HG03558 (cell line): ENCODE data around the gene KIF21B.

Experiments used
- ATAC-seq: cut with Tn5 transposase; IDR thresholded peaks from one replicate; pipeline ENCODE4 v1.9.1; 2021; ENCODE audit warnings: moderate number of reproducible peaks; ENCODE audit not compliant: unreplicated experiment; ENCODE audit errors: extremely low read depth

The KIF21B gene

DNA sequence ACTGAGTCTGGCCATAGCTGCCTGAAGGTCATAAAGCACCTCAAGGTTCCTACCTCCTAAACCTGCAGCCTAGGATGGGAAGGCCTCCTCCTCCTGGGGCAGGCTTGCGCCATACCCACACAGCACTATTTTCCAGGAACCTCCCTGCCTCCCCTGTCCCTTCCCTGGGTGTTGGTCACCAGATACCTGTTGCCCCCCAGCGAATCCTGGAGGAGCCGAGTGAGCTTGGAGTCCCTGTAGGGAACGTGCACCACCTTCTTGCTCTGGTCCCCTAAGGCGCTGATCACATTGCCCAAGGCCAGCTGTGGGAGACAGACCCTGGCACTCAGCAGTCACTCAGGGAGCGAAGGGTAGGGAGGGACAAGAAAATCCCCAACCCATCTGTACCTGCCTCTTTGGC lies 19.4 kb downstream of the KIF21B start:
- ATAC-seq: no peak

DNA sequence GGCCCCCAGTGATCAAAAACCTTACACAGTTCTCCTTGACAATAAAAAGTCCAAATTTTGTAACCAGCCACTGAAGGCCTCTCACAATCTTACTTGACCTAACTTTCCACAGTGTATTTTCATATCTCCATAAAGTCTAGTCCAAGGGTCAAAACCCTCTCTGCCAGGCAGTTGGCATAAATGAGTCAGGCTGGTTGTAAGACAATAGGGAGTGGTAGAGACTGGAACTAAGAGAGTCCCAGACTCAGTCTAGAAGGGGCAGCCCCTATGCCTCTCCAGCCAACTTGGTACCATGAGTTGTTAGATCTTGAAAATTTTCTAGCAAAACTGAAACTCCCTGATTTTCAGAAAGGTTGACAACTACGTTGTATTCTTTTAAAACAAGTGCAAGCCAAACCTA lies 21.0 kb downstream of the KIF21B start:
- ATAC-seq: no peak

DNA sequence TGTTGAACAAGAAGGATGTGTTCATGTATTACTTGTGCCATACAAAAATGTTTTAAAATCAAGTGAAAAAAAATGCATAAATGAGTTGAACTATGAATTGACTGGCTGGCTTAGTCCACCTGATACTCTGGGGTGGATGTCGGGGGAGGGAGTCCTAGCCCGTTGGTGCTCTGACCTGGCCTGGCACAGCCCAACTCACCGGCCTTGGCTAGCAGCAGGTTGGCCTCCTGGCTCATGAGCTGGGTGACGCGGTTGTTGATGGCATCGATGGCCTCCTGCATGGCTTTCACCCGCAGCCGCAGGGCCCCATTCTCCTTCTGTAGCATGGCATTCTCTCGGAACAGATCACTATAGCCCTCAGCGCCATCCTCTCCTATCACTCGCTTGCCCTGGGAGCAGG lies 21.6 kb downstream of the KIF21B start:
- no peak for ATAC-seq

DNA sequence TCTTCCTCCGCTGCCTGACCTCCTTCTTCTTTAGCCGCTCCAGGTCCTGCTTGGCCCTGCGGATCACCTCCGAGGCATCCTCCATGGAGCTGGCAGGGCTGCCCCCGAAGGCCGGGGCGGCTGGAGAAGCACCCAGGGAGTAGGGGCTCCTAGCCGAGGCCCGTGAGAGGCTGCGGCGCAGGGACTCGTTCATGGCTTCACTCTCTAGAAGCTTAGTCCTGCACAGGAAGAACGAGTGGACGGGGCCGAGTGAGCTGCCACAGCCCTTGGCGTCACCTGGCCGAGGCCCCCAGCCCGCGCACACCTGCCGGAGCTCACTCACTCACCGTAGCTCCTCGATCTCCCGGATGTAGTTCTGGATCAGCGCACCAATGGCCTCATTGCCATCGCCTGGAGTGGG lies 23.1 kb downstream of the KIF21B start:
- ATAC-seq: no peak

DNA sequence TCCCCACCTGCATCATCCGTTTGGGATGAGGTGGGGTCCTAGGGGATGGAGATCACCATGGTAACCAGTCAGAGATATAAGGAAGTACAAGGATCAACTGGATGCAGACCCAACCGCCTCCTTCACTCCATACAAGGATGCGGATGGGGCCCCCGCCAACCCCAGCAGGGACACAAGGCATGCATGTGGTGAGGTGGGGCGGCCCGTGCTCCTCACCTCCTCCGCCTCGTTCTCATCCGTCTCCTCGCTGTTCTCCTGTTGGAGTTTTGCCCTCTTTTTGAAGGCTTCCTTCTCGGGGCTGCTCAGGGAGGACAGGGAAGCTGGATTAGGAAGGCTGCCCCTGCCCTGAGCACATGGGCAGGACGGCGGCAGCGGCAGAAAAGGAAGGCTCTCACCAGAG lies 23.8 kb downstream of the KIF21B start:
- ATAC-seq: no peak

DNA sequence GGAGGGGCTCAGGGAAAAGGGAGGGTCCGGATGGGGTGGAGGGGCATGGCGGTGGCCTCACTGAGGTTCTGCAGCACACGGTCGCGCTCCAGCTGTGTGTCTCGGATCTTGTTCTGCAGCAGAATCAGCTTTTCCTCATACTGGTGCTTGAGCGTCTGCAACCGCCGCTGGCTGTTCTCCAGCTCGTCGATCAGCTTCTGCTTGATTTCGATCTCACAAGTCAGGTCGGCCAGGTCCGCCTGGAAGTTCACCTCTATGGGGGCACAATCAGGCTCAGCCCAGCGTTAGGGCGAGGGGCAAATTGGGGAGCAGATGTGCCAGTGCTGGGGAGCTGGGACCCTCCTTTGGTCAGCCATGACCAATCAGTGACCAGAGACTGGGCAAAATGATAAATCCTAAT lies 25.2 kb downstream of the KIF21B start:
- no peak for ATAC-seq

- no peak for ATAC-seq
Observed at GRCh38 chr1:200992382-200993048, 31.0 kb downstream of the KIF21B start.

DNA sequence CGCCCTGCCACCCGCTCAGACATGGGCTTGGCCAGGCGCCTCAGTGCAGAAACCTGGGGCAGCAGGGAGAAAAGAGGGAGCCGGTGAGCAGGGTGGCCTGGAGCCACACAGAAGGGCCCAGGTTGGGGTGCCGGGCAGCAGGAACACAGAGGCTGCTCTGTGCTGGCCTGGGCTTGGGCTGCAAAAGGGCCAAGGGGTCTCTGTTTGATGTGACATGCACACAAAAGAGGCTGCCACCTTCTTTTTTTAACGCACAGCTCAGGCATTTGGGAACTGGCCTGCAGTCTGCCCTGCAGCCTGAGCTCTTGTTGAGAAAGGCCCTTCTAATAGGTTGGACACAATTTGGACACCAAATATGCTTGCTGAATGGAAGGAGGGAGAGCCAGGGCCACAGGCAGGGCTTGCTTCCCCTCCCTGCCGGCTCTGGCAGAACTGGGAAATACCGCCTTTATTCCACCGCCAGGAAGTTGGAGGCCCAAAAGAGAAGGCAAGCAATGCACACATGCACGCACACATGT lies 32.4 kb downstream of the KIF21B start:
- ATAC-seq: no peak

- ATAC-seq: no peak
Observed at GRCh38 chr1:200990114-200990513, 33.4 kb downstream of the KIF21B start.

DNA sequence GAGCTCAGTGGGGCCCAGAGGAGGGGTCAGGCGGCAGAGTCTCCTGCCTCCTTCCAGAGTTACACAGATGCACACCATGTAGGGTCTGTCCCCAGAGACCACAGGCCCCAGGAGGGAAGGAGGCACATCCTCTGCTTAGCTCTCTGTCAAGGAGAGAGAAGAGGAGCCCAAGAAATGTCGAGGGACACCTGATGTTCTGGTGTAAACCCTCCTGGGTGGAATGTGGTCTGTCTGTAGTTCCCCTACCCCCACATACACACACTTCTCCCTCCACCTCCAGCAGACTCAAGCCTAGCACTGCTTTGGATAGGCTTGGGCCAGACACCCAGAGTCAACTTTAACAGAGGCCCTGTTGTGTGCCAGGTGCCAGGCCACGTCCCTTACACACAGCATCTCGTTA lies 34.2 kb downstream of the KIF21B start:
- ATAC-seq: no peak

GRCh38 chr1:200988693-200989092 lies 34.8 kb downstream of the KIF21B start:
- ATAC-seq: no peak

GRCh38 chr1:200985481-200985880 lies 38.0 kb downstream of the KIF21B start:
- no peak for ATAC-seq

DNA sequence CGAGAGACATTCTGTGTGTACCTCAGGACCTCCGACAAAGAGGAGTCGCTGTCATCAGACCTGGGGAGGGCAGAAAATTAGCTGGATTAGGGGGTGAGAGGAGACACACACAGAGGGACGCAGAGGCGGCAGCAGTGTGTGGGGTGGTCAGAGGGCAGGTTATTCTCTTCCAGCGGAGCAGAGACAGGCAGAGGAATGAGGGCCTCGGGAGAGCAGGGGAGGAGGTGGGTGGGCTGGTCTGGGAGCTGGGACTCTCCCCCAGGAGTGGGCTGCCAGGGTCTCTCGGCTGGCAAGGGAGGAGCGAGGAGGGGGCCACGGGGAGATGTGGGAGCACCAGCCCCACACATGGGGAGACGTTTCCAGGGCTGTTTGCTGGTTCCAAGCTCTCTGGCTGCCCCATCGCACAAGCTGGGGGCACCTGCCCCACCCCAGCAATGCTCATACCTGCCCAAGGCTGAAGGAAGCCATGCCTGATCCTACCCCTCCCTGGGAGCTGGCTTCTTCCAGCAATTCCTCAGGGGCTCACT lies 40.4 kb downstream of the KIF21B start:
- no peak for ATAC-seq

- ATAC-seq: no peak
Observed at GRCh38 chr1:200982071-200982945, 41.2 kb downstream of the KIF21B start.

DNA sequence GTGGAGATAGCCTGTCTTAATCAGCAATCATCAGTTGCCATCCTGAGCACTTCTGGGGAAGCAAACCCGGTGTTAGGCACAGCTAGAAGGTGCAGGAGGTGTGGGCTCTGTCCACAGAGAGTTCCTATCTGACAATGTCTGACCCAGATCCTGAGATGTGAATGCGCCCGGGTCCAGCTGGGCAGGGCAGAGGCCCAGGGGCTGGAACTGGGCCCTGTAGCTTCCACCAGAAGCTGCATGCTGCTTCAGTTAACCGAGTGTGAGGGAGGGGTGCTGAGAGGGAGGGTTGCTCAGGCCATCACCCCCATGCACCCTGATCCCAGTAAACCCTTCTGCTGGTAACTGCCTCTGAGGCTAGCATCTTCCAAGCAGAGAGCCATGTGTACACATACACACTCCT lies 42.2 kb downstream of the KIF21B start:
- no peak for ATAC-seq

DNA sequence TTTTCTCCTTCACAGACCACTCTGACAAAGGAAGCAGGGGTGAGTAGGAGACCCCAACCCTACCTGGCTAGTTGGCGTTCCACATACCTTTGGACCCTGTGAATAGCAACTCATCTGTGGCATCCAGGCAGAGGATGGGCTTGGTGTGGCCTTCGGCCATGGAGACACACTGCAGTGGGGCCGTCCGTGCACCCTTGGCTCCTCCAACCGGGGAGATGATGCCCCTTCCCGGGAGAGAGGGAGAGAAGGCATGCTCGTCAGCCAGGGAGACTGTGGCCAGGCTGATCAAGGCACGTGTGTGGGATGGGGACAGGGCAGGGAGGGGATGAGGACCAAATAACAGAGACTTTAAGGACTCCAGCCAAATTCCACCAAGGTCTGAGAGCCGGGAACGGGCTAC lies 42.6 kb downstream of the KIF21B start:
- no peak for ATAC-seq

- ATAC-seq: no peak
Observed at GRCh38 chr1:200980452-200980772, 43.1 kb downstream of the KIF21B start.

DNA sequence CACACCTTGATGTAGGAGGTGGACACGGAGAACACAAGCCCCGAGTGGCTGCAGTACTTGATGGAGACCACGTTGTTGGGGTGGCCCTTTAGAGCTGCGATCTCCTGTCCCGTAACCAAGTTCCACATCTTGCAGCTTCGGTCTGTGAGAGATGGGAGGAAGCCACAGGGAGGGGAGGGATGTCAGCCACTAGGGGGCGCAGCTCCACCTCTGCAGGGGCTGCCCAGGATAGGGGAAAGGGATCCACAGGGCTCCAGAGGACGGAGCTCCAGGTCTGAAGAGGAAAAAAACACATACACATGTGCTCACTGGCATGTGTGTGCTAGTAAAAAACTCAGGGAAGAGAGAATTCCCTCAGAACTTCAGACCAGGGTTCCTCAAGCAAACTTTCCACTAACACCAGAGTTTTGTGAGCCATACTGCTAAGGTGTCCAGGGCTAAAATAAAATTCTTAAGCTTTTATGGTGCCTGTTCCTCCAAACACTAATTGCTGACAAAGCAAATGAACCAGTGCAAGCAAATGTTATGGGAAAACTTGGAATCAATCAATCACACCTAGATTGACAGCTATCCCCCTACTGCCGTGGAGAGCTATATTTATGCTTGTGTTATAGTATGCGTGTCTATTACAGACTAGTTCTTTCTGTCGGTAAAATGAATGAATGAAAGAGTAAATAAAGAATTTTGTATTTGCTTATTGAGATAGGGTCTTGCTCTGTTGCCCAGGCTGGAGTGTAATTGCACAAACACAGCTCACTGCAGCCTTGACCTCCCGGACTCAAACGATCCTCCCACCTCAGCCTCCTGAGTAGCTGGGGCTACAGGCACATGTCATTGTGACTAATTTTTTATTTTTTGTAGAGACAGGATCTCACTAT lies 43.7 kb downstream of the KIF21B start:
- ATAC-seq: no peak

- no peak for ATAC-seq
Observed at GRCh38 chr1:200977071-200977754, 46.3 kb downstream of the KIF21B start.

- no peak for ATAC-seq
Observed at GRCh38 chr1:200976634-200977033, 46.9 kb downstream of the KIF21B start.
